SU-DHL-6 (cell line): ENCODE results near the gene PLEKHG3.

Experiments used
- H2AFZ ChIP-seq: fragments of 200-600 bp; sonication (generic); 2 replicates; pipeline ENCODE4 v1.6.1; 2014; ENCODE audit warnings: low read depth, mild to moderate bottlenecking, moderate library complexity, mixed read lengths, antibody characterized with exemption, low read length; ENCODE audit not compliant: severe bottlenecking
- H3F3A ChIP-seq: fragments of 200-600 bp; shearing (Covaris generic); 2 replicates; pipeline ENCODE4 v1.6.0; 2016; ENCODE audit warnings: antibody characterized with exemption, mild to moderate bottlenecking; ENCODE audit not compliant: insufficient read depth
- H3K27ac ChIP-seq: fragments of 200-600 bp; sonication (generic); 2 replicates; pipeline ENCODE4 v1.5.1; 2016; ENCODE audit warnings: low read depth, mild to moderate bottlenecking, low read length, moderate library complexity, mixed read lengths
- H3K27me3 ChIP-seq: fragments of 200-600 bp; sonication (generic), shearing (Covaris generic); 2 replicates; pipeline ENCODE4 v1.6.0; 2014; ENCODE audit warnings: mild to moderate bottlenecking, low read length
- H3K36me3 ChIP-seq: fragments of 200-600 bp; sonication (generic); 2 replicates; pipeline ENCODE4 v1.6.1; 2014; ENCODE audit warnings: mild to moderate bottlenecking, low read length, mixed read lengths
- H3K4me2 ChIP-seq: fragments of 300-600, 200-600 bp; shearing (Covaris generic), sonication (generic); 2 replicates; pipeline ENCODE4 v1.6.0; 2014; ENCODE audit warnings: low read length, low read depth, mild to moderate bottlenecking; ENCODE audit not compliant: poor library complexity, severe bottlenecking
- H3K4me3 ChIP-seq: fragments of 200-600 bp; sonication (generic); 2 replicates; pipeline ENCODE4 v1.5.1; 2014; ENCODE audit warnings: antibody characterized with exemption, low read length, mild to moderate bottlenecking, mixed read lengths; ENCODE audit not compliant: insufficient read depth, poor library complexity, severe bottlenecking
- H3K79me2 ChIP-seq: fragments of 200-600 bp; sonication (generic); 2 replicates; pipeline ENCODE4 v1.6.1; 2014; ENCODE audit warnings: mild to moderate bottlenecking, low read length, moderate library complexity; ENCODE audit not compliant: insufficient read depth
- H3K9ac ChIP-seq: fragments of 200-600 bp; sonication (generic); 2 replicates; pipeline ENCODE4 v1.7.0; 2014; ENCODE audit warnings: mild to moderate bottlenecking, low read length
- H3K9me2 ChIP-seq: fragments of 200-600 bp; sonication (generic); replicated peaks from 2 replicates; pipeline ENCODE4 v1.6.1; 2014; ENCODE audit warnings: low read length; ENCODE audit not compliant: insufficient read depth
- H3K9me3 ChIP-seq: fragments of 200-600 bp; sonication (generic); 2 replicates; pipeline ENCODE4 v1.6.1; 2014; ENCODE audit warnings: low read length, mixed read lengths; ENCODE audit not compliant: insufficient read depth
- H4K20me1 ChIP-seq: fragments of 200-600 bp; sonication (generic); 2 replicates; pipeline ENCODE4 v1.6.1; 2014; ENCODE audit warnings: low read depth, mild to moderate bottlenecking, antibody characterized with exemption, low read length, moderate library complexity, mixed read lengths
- CTCF ChIP-seq: fragments of 200-600 bp; sonication (generic); IDR thresholded peaks from one replicate; pipeline ENCODE4 v1.5.1; 2017; ENCODE audit warnings: antibody characterized with exemption, mild to moderate bottlenecking, low read length, moderate library complexity; ENCODE audit not compliant: insufficient read depth, poor library complexity, severe bottlenecking
- EZH2phosphoT487 ChIP-seq: fragments of 200-600 bp; sonication (generic), shearing (Covaris generic); conservative IDR thresholded peaks from 2 replicates; pipeline ENCODE4 v1.6.1; 2018; ENCODE audit warnings: mild to moderate bottlenecking, antibody characterized with exemption, low read length, moderate library complexity, mixed read lengths

Gene PLEKHG3

GRCh38 chr14:64787619-64788018 is 83.4 kb downstream of the PLEKHG3 start:
- Histone ChIP-seq H3K27me3 (no peaks in the 10 kb centered on the region), H3K4me2 (no peak overlapping the region)

GRCh38 chr14:64788706-64789105 is 84.5 kb downstream of the PLEKHG3 start:
- Histone ChIP-seq H4K20me1 (no peaks in the 10 kb centered on the region), H3K9me2 (no peaks in the 10 kb centered on the region), H3K9me3 (no peaks in the 10 kb centered on the region), H3K27me3 (no peaks in the 10 kb centered on the region), H3K4me2 (no peak overlapping the region), H3K79me2 (no peaks in the 10 kb centered on the region), H3K9ac (no peak overlapping the region), H3K27ac (no peak overlapping the region), H2AFZ (no peak overlapping the region), H3K4me3 (no peak overlapping the region), H3F3A (no peaks in the 10 kb centered on the region), H3K36me3 (no peaks in the 10 kb centered on the region)
- TF ChIP-seq CTCF = no peak
- TF ChIP-seq EZH2phosphoT487 = no peak

More at GRCh38 chr14:64787619-64788018, 83.4 kb downstream of the PLEKHG3 start:
- Histone ChIP-seq H3K79me2 (no peaks in the 10 kb centered on the region), H3F3A (no peaks in the 10 kb centered on the region), H3K9me2 (no peaks in the 10 kb centered on the region), H2AFZ (no peak overlapping the region), H3K36me3 (no peaks in the 10 kb centered on the region), H3K9ac (no peak overlapping the region), H4K20me1 (no peaks in the 10 kb centered on the region), H3K4me3 (no peak overlapping the region), H3K9me3 (no peaks in the 10 kb centered on the region), H3K27ac (no peak overlapping the region)
- no peak for TF ChIP-seq EZH2phosphoT487
- TF ChIP-seq CTCF = no peak

- Histone ChIP-seq H3K9me2 (no peaks in the 10 kb centered on the region), H3K4me3 (no peak overlapping the region), H3K79me2 (no peaks in the 10 kb centered on the region), H4K20me1 (no peaks in the 10 kb centered on the region), H3K36me3 (no peaks in the 10 kb centered on the region), H3K27ac (no peak overlapping the region), H3K4me2 (no peak overlapping the region), H3K27me3 (no peaks in the 10 kb centered on the region), H3F3A (no peaks in the 10 kb centered on the region), H3K9me3 (no peaks in the 10 kb centered on the region), H3K9ac (no peak overlapping the region), H2AFZ (no peak overlapping the region)
- TF ChIP-seq CTCF (no peak), EZH2phosphoT487 (no peak)
Observed at GRCh38 chr14:64789696-64790095, 85.5 kb downstream of the PLEKHG3 start.
